Ecto neural progenitor cell (in vitro differentiated cells): ENCODE results near the gene ZNF519.
"Not testable (repeated sequence)": the region's sequence is repeated elsewhere in the genome, so short reads cannot be mapped to it uniquely, and the experiment has no call there.

Experiments used
- DNase-seq: peaks from one replicate; pipeline ENCODE4 v3.0.0-alpha.2; 2018; ENCODE audit warnings: low spot score

ZNF519 gene

GRCh38 chr18:14147935-14148865, 16.0 kb upstream of the ZNF519 start:
- DNase-seq = not testable (repeated sequence)

- not testable (repeated sequence) for DNase-seq
Observed at GRCh38 chr18:14146771-14147170, 14.5 kb upstream of the ZNF519 start.

GRCh38 chr18:14145581-14146338, 13.5 kb upstream of the ZNF519 start:
- DNase-seq = not testable (repeated sequence)

GRCh38 chr18:14145021-14145420, 12.8 kb upstream of the ZNF519 start:
- DNase-seq = not testable (repeated sequence)

- no peak for DNase-seq
Observed at GRCh38 chr18:14144628-14144895, 12.3 kb upstream of the ZNF519 start.

- DNase-seq = not testable (repeated sequence)
Observed at GRCh38 chr18:14143871-14144627, 11.8 kb upstream of the ZNF519 start.

- not testable (repeated sequence) for DNase-seq
Observed at GRCh38 chr18:14143396-14143795, 11.2 kb upstream of the ZNF519 start.

GRCh38 chr18:14142177-14142576, 9.9 kb upstream of the ZNF519 start:
- not testable (repeated sequence) for DNase-seq

- not testable (repeated sequence) for DNase-seq
Observed at GRCh38 chr18:14139583-14139982, 7.3 kb upstream of the ZNF519 start.

GRCh38 chr18:14137971-14138370, 5.7 kb upstream of the ZNF519 start:
- DNase-seq = not testable (repeated sequence)

GRCh38 chr18:14131696-14132270, 452 bp downstream of the ZNF519 start:
- DNase-seq = not testable (repeated sequence)

- not testable (repeated sequence) for DNase-seq
Observed at GRCh38 chr18:14130804-14131203, 1.4 kb downstream of the ZNF519 start.

GRCh38 chr18:14124689-14125088, 7.5 kb downstream of the ZNF519 start:
- no peak for DNase-seq

GRCh38 chr18:14122097-14122496, 10.1 kb downstream of the ZNF519 start:
- DNase-seq = no peak

GRCh38 chr18:14120926-14121325, 11.3 kb downstream of the ZNF519 start:
- no peak for DNase-seq

GRCh38 chr18:14117606-14118005, 14.6 kb downstream of the ZNF519 start:
- no peak for DNase-seq

GRCh38 chr18:14106906-14107305, 25.3 kb downstream of the ZNF519 start:
- DNase-seq = no peak

GRCh38 chr18:14104906-14105748, 27.1 kb downstream of the ZNF519 start:
- DNase-seq = no peak

- no peak for DNase-seq
Observed at GRCh38 chr18:14104201-14104600, 28.0 kb downstream of the ZNF519 start.

GRCh38 chr18:14100503-14101286, 31.5 kb downstream of the ZNF519 start:
- no peak for DNase-seq
